ENCODE results near the gene ZKSCAN3. TPM values are rescaled to one million over a fixed set of nuclear protein-coding genes. Genes with fewer than 3 reads are reported as not detected.

Gene ZKSCAN3
- total RNA-seq, 1 experiment from 2014 or later = 11.2 TPM

GRCh38 chr6:28355743-28356665, 6.3 kb downstream of the ZKSCAN3 start:
- no peak for TF ChIP-seq POLR2AphosphoS5 (IDR thresholded peaks at IDR 0.05; ENCODE audit: low read depth, low read length)
- TF ChIP-seq CTCF (IDR thresholded peaks at IDR 0.05 in 2 of 3, conservative IDR thresholded peaks at IDR 0.05 in 1 of 3; ENCODE audit: borderline replicate concordance in 1 of 3, insufficient read depth in 1 of 3, low read depth in 2 of 3, low read length in 2 of 3) = peak; percentile 60 to 69 (median 62)
- peak; percentile 84 for TF ChIP-seq RAD21 (IDR thresholded peaks at IDR 0.05; ENCODE audit: low read depth)
- no peak for TF ChIP-seq ATF3 (IDR thresholded peaks at IDR 0.05)
- TF ChIP-seq CBX3 (IDR thresholded peaks at IDR 0.05; ENCODE audit: low read depth) = peak; percentile 39; the same call in 1 of the 2 replicates
- RAD21 ChIA-PET (ENCODE audit: low non-redundant PET in 1 of 2, low total read pairs in 2 of 2, uncharacterized antibody in 2 of 2, unreplicated experiment in 2 of 2) = interaction anchor here (0.7 to 1.7 kb wide), 5 partner anchors 104 to 461 kb away, joined by 3 to 4 read pairs (median 3); partner anchors contain the start of genes ZKSCAN4 (in 2 of the 2) and ZKSCAN8 (in 2 of the 2)
- intact Hi-C loops (cut with micrococcal nuclease) = loop anchor here (1.0 to 10.0 kb wide), 5 partner anchors 104 to 451 kb away; partner anchors contain the start of genes ZKSCAN4 and ZKSCAN8

More at GRCh38 chr6:28355743-28356665, 6.3 kb downstream of the ZKSCAN3 start:
- Histone ChIP-seq H3K79me2 (ENCODE audit: insufficient read depth, low read length) (peaks cover 57% of the 10 kb centered on the region), H3K9me3 (ENCODE audit: control insufficient read depth in 1 of 2, insufficient read depth in 1 of 2, low read depth in 1 of 2, low read length in 2 of 2) (no peaks in the 10 kb centered on the region), H3K36me3 (ENCODE audit: control insufficient read depth in 1 of 2, insufficient read depth in 2 of 2, low read length in 2 of 2) (peaks cover 2 to 4% of the 10 kb centered on the region in 2 experiments; a peak in 1 of 4 replicates), H2AFZ (ENCODE audit: low read depth, low read length, poor library complexity, severe bottlenecking) (no peak overlapping the region), H3K9me2 (ENCODE audit: insufficient read depth) (no peaks in the 10 kb centered on the region), H4K20me1 (ENCODE audit: insufficient read depth) (no peaks in the 10 kb centered on the region), H3K4me3 (replicated peaks in 1 of 2; ENCODE audit: low read depth in 1 of 2, low read length in 2 of 2) (peak overlapping the region; percentile 46 to 63), H3K27ac (ENCODE audit: low read depth, low read length) (peak overlapping the region; percentile 85), H3K9ac (ENCODE audit: low read length) (peak overlapping the region; percentile 70), H3K4me2 (ENCODE audit: low read length) (peak overlapping the region; percentile 94), H3K4me1 (ENCODE audit: control insufficient read depth in 1 of 2, insufficient read depth in 2 of 2, low read length in 2 of 2) (peaks cover 39 to 56% of the 10 kb centered on the region in 2 experiments), H3K27me3 (ENCODE audit: insufficient read depth, low read length) (no peaks in the 10 kb centered on the region)
- ChIA-PET POLR2A (interaction anchor here (0.7 to 2.8 kb wide), 13 partner anchors 15 to 544 kb away, joined by 3 to 14 read pairs (median 4); partner anchors contain the start of genes ZKSCAN8 and ZSCAN16), CTCF (interaction anchor here (0.6 to 2.7 kb wide), 21 partner anchors 11 to 519 kb away, joined by 3 to 20 read pairs (median 4); partner anchors contain the start of genes ZKSCAN4 and ZKSCAN8)
- no TSS peak for BruUV-seq (replicated peaks)
- DNase-seq (ENCODE audit: low read depth, low spot score) (peak; percentile 72), ATAC-seq (peak; percentile 72)

All from HCT116 (cell line).